Aorta (tissue), 5 donors: ENCODE measurements around the gene SOST. TPM values are rescaled to one million over a fixed set of nuclear protein-coding genes. Genes with fewer than 3 reads are reported as not detected.

Experiments
- ATAC-seq: fragments of 200-7000 bp; cut with Tn5 transposase; one replicate; pipeline ENCODE4 v1.9.1; 2022; ENCODE audit warnings: moderate library complexity; ENCODE audit not compliant: low FRiP score
- DNase-seq, 2 donors: peaks; one replicate each; pipeline ENCODE4 v3.0.0-alpha.2; 2020
- H3K27ac ChIP-seq, 2 donors: one replicate each; pipeline ENCODE4 v1.5.1; 2013; ENCODE audit warnings: low read length in 2 of 2, mild to moderate bottlenecking in 2 of 2, moderate library complexity in 2 of 2, control low read depth in 1 of 2, inconsistent platforms in 1 of 2, low read depth in 1 of 2
- H3K27me3 ChIP-seq, 2 donors: one replicate each; pipeline ENCODE4 v1.6.1; 2013; ENCODE audit warnings: control low read depth in 1 of 2, low read length in 1 of 2, mild to moderate bottlenecking in 1 of 2, moderate library complexity in 1 of 2; ENCODE audit not compliant: insufficient read depth in 2 of 2, control insufficient read depth in 1 of 2
- H3K36me3 ChIP-seq, 2 donors: one replicate each; pipeline ENCODE4 v1.6.1; 2013; ENCODE audit warnings: control low read depth in 1 of 2, low read length in 1 of 2, mild to moderate bottlenecking in 1 of 2; ENCODE audit not compliant: insufficient read depth in 2 of 2, control insufficient read depth in 1 of 2
- H3K4me1 ChIP-seq, 2 donors: one replicate each; pipeline ENCODE4 v1.6.1; 2013; ENCODE audit warnings: low read length in 2 of 2, control low read depth in 1 of 2, mild to moderate bottlenecking in 1 of 2, moderate library complexity in 1 of 2; ENCODE audit not compliant: insufficient read depth in 2 of 2, control insufficient read depth in 1 of 2
- H3K4me3 ChIP-seq, 2 donors: one replicate each; pipeline ENCODE4 v1.5.1; 2013; ENCODE audit warnings: low read length in 2 of 2, control low read depth in 1 of 2, mild to moderate bottlenecking in 1 of 2
- H3K9me3 ChIP-seq: one replicate; pipeline ENCODE4 v1.6.1; 2013; ENCODE audit warnings: mild to moderate bottlenecking, low read length; ENCODE audit not compliant: control insufficient read depth
- WGBS, 2 donors: extraction: QIAGEN DNeasy Blood & Tissue Kit; methylation state at CpG; one replicate each; pipeline ENCODE4 v1.1.7; 2013; 5-methylcytosine and 5-hydroxymethylcytosine counted together
- intact Hi-C, 2 donors: fragments of 100-400 bp; cut with DNase I; formaldehyde crosslinking; loops; one replicate each; pipeline versions ENCODE4 v1.14.2 to v1.15.0; 2022
- polyA plus RNA-seq, 2 donors: library from polyadenylated mRNA; stranded (reverse); fragments of 200-250 nt; gene quantifications; one replicate each; pipeline ENCODE4 v1.2.3, GENCODE V29; 2013
- total RNA-seq, 2 donors: library from RNA; stranded (reverse); fragmentation: NEBNext Ultra II Directional; extraction: Animal tissue kit (Norgen Biotek cat#: 25700); gene quantifications; one replicate each; pipeline ENCODE4 v1.2.1, GENCODE V29; 2021
- donor health status: healthy with polysubstance abuse.
- donor health status: Bipolar disorder and iron deficiency.
- donor health status: DM: no; HTN: no; CAD: no.
- donor health status: DM: no; HTN: no; CAD: no.
- donor health status: DM: yes; HTN: yes; CAD: no.

Gene SOST
- total and polyA plus RNA-seq, 4 donors: 4.8 to 34.3 (median 19.9) TPM

- Histone ChIP-seq H3K9me3 (no peaks in the 10 kb centered on the region), H3K4me3 (no peak overlapping the region), H3K27ac (peak overlapping the region; percentile 9 to 28), H3K36me3 (no peaks in the 10 kb centered on the region), H3K27me3 (no peaks in the 10 kb centered on the region), H3K4me1 (peaks cover 0 to 2% of the 10 kb centered on the region in 2 donors)
- intact Hi-C loops: loop anchor here in 1 of 2 donors (5.0 kb wide), 1 partner anchor 181 kb away; no protein-coding TSS in a partner anchor
- ATAC-seq (no peak), DNase-seq (no peak)
- 19 to 32% methylated on average over 6 of the region's 6 CpGs for WGBS, 2 donors
These were observed 505 bp downstream of the SOST start for GRCh38 chr17:43758086-43758485.

GRCh38 chr17:43757171-43757660 is 1.4 kb downstream of the SOST start:
- DNase-seq: no peak
- Histone ChIP-seq H3K27ac (no peak overlapping the region), H3K27me3 (no peaks in the 10 kb centered on the region), H3K4me3 (no peak overlapping the region), H3K4me1 (no peaks in the 10 kb centered on the region), H3K36me3 (no peaks in the 10 kb centered on the region), H3K9me3 (no peaks in the 10 kb centered on the region)
- ATAC-seq: no peak
- intact Hi-C loops: loop anchor here in 1 of 2 donors (5.0 kb wide), 1 partner anchor 180 kb away; no protein-coding TSS in a partner anchor
- 63 to 73% methylated on average over 8 of the region's 8 CpGs for WGBS, 2 donors

DNA sequence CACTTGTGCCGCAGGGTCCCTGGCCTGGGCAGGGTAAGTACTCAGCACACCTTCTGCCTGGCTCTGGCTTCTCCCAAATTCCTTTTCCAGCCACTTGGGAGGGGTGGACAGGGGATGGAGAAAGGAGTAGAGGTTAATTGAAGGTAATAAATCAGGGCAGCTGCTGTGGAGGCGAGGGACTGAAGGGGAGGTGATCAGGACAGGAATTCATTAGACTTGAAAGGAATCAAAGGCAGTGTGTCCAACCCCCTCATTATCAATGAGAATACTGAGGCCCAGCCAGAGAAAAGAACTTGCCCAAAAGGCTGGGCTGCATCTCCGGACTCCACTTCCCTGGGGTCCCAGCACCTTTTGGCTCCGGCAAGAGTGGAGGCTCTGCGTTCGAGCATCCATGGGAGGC is 2.4 kb downstream of the SOST start:
- ATAC-seq: no peak
- DNase-seq: no peak
- H3K27ac ChIP-seq: no peak overlapping the region
- H3K4me1 ChIP-seq: no peaks in the 10 kb centered on the region
- H3K27me3 ChIP-seq: no peaks in the 10 kb centered on the region
- H3K36me3 ChIP-seq: no peaks in the 10 kb centered on the region
- no peaks in the 10 kb centered on the region for H3K9me3 ChIP-seq
- WGBS, 2 donors: 86 to 87% methylated on average over 6 of the region's 6 CpGs
- intact Hi-C loops: loop anchor here in 1 of 2 donors (5.0 kb wide), 1 partner anchor 179 kb away; no protein-coding TSS in a partner anchor
- H3K4me3 ChIP-seq: no peak overlapping the region

GRCh38 chr17:43755389-43755875 is 3.2 kb downstream of the SOST start:
- 28 to 36% methylated on average over 56 to 60 of the region's 60 CpGs for WGBS, 2 donors
- Histone ChIP-seq H3K27me3 (no peaks in the 10 kb centered on the region), H3K27ac (peak overlapping the region in 1 of 2 donors; percentile 4), H3K4me1 (no peaks in the 10 kb centered on the region), H3K36me3 (no peaks in the 10 kb centered on the region), H3K4me3 (no peak overlapping the region), H3K9me3 (no peaks in the 10 kb centered on the region)
- intact Hi-C loops: loop anchor here in 1 of 2 donors (5.0 kb wide), 1 partner anchor 178 kb away; no protein-coding TSS in a partner anchor
- DNase-seq (peak in 1 of 2 donors; percentile 82), ATAC-seq (peak; percentile 15)

DNA sequence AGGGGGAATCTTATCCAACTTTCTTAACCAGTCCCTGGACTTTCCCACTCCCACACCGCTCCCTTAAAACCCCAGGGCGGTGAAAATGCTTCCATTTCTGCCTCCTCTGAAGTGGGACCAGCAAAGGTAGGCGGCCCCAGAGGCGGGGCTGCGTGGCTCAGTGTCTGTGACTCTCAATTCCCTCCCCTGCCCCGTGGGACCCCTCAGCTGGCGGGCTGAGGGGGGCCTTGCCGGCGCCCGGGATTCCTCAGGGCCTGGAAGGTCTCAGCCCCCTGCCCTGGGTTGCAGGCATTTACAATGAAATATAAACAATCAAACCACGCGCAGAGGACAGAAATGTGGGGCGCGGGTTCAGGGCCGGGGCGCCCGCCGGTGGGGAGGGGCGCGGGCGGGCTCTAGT is 3.6 kb downstream of the SOST start:
- H3K27me3 ChIP-seq: no peaks in the 10 kb centered on the region
- no peaks in the 10 kb centered on the region for H3K36me3 ChIP-seq
- no peak overlapping the region for H3K4me3 ChIP-seq
- no peaks in the 10 kb centered on the region for H3K9me3 ChIP-seq
- no peaks in the 10 kb centered on the region for H3K4me1 ChIP-seq
- DNase-seq: no peak
- WGBS, 2 donors: 46 to 52% methylated on average over 15 to 21 of the region's 21 CpGs
- no peak for ATAC-seq
- intact Hi-C loops: loop anchor here in 1 of 2 donors (5.0 kb wide), 1 partner anchor 178 kb away; no protein-coding TSS in a partner anchor
- no peak overlapping the region for H3K27ac ChIP-seq

DNA sequence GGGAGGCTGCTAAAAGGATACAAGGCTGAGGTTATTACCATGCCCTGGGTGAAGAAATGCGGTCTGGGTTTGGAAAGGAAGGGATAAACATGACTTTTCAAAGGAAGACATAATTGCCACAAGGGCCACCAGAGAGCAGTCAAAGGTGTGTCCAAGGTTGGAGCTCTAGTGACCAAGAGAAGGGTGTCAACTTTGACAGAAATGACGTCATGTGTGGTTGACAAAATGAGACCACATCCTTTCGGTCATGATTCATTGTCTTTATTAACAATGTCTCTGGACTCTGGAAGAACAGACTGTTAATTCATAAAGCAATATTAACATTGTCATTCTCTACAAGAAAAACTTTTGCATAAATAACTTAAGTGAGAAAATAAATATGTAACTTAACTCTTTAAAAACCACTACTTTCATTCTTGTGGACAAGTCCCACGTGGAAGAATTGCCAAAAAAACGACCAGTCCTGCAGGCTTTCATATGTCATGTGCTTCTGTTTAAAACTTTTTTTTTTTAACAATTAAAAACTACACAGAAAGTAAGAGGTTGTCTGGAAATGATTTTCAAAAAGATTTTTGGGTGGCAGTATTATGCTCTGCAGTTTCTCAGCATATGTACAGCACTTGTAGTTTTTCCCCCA is 5.0 kb downstream of the SOST start:
- Histone ChIP-seq H3K27ac (no peak overlapping the region), H3K36me3 (no peaks in the 10 kb centered on the region), H3K4me3 (no peak overlapping the region), H3K27me3 (no peaks in the 10 kb centered on the region), H3K9me3 (no peaks in the 10 kb centered on the region), H3K4me1 (no peaks in the 10 kb centered on the region)
- ATAC-seq (no peak), DNase-seq (no peak)
- 65 to 66% methylated on average over 5 of the region's 5 CpGs for WGBS, 2 donors
- intact Hi-C loops: no loop called here

- Histone ChIP-seq H3K27ac (no peak overlapping the region), H3K9me3 (no peaks in the 10 kb centered on the region), H3K27me3 (no peaks in the 10 kb centered on the region), H3K36me3 (no peaks in the 10 kb centered on the region), H3K4me3 (no peak overlapping the region), H3K4me1 (no peaks in the 10 kb centered on the region)
- no peak for DNase-seq
- WGBS, 2 donors: 66 to 75% methylated on average over 5 of the region's 5 CpGs
- intact Hi-C loops: no loop called here
- ATAC-seq: no peak
These were observed 8.4 kb downstream of the SOST start for GRCh38 chr17:43750153-43750552.

DNA sequence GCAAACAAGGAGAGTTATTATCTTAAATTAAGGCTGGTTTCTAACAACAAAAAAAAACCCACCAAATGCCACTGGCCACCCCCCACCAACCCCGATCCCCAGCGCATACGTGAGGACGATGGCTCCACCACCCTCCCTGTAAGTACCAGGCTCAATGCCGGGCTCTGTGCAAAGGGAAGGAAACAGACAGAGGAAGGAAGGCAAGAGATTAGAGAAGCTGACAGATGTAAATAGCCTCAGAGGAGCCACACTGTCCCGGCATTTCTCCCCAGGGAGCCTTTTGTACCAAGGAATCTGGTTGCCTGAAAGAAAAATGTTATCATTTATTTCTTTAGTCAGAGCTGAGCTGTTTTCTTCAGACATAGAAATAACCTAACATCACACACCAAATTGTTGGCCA is 13.1 kb downstream of the SOST start:
- 1 to 2% methylated on average over 6 of the region's 6 CpGs for WGBS, 2 donors
- intact Hi-C loops: no loop called here
- Histone ChIP-seq H3K9me3 (no peaks in the 10 kb centered on the region), H3K4me3 (no peak overlapping the region), H3K36me3 (no peaks in the 10 kb centered on the region), H3K27ac (peak overlapping the region in 1 of 2 donors; percentile 50), H3K27me3 (no peaks in the 10 kb centered on the region), H3K4me1 (no peaks in the 10 kb centered on the region)
- ATAC-seq (peak; percentile 51), DNase-seq (no peak)

- ATAC-seq (no peak), DNase-seq (no peak)
- no peaks in the 10 kb centered on the region for H3K36me3 ChIP-seq
- no peaks in the 10 kb centered on the region for H3K27me3 ChIP-seq
- no peaks in the 10 kb centered on the region for H3K4me1 ChIP-seq
- intact Hi-C loops: no loop called here
- no peaks in the 10 kb centered on the region for H3K9me3 ChIP-seq
- WGBS, 2 donors: 95 to 97% methylated on average over 5 of the region's 5 CpGs
- no peak overlapping the region for H3K27ac ChIP-seq
- H3K4me3 ChIP-seq: no peak overlapping the region
These were observed 17.0 kb downstream of the SOST start for GRCh38 chr17:43741636-43742035.
